GM18519 (cell line): ENCODE data around the gene TMEM165.

Experiments
- ATAC-seq: cut with Tn5 transposase; IDR thresholded peaks from one replicate; pipeline ENCODE4 v1.9.1; 2021; ENCODE audit warnings: mild to moderate bottlenecking, moderate library complexity; ENCODE audit not compliant: unreplicated experiment, low FRiP score

TMEM165 gene

GRCh38 chr4:55447108-55447708 is 51.5 kb downstream of the TMEM165 start:
- ATAC-seq = no peak

- no peak for ATAC-seq
Observed at GRCh38 chr4:55447831-55448230, 52.1 kb downstream of the TMEM165 start.

GRCh38 chr4:55450566-55450965 is 54.8 kb downstream of the TMEM165 start:
- ATAC-seq = no peak

DNA sequence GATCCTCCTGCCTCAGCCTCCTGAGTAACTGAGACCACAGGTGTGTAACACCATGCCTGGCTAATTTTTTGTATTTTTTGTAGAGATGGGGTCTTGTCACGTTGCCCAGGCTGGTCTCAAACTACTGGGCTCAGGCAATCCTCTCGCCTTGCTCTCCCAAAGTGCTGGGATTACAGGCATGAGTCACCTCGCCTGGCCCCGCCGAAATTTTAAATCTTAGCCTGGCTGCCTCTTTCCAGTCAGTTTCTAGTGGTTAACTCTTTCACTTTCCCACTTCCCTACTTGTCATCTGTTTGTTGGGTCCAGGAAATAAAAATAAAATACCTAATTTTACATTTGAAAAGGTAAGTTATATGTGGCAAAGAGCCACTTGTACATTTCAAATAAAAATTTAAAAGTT is 62.4 kb downstream of the TMEM165 start:
- ATAC-seq = no peak

DNA sequence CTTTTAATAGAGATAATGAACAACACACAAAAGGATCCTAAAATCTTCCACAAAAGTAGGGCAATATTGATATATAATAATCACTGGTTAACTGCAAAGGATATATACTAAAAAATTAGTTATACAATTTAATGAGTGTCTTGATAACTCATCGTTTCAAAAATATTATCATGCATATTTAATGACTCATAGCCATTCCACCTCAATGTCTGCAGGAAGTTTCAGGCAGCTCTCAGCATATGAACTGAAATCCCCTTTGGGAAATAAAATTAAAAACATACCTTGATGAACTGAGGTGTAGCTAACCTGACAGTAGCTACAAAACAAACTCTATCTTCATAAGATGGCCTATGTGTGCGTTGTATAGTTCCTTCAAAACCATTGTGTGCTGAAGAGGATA is 62.9 kb downstream of the TMEM165 start:
- no peak for ATAC-seq

DNA sequence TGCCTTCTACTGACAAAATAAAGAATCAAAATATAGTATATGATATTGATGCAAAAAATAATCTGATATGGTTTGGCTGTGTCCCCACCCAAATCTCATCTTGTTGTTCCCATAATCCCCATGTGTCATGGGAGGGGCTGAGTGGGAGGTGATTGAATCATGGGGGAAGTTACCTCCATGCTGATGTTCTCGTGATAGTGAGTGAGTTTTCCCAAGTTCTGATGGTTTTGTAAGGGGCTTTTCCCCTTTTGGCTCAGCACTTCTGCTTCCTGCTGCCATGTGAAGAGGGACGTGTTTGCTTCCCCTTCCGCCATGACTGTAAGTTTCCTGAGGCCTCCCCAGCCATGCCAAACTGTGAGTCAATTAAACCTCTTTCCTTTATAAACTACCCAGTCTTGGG is 70.2 kb downstream of the TMEM165 start:
- ATAC-seq = no peak

DNA sequence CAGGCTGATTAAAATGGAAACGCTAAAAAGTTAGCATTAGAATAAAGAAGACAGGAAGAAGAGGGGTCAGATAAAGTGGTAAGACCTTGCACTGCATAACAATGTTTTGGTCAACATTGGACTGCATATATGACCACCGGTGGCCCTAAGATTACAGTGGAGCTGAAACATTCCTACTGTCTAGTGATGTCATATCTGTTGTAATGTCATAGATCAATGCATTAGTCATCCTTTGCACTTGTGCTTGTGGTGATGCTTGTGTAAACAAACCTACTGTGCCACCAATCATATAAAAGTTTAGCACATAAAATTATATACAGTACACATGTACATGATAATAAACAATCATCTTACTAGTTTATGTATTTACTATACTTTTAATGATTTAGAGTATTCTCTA is 73.0 kb downstream of the TMEM165 start:
- ATAC-seq = no peak

- no peak for ATAC-seq
Observed at GRCh38 chr4:55469979-55470378, 74.2 kb downstream of the TMEM165 start.
